ENCODE results near the gene TNFSF12. TPM values are rescaled to one million over a fixed set of nuclear protein-coding genes. Genes with fewer than 3 reads are reported as not detected.

The TNFSF12 gene
- polyA plus RNA-seq, 1 donor (not counting 4 experiments of a cell fraction or from before 2014, with no cell fraction given): 1.0 TPM

- H3K79me2 ChIP-seq (ENCODE audit: control insufficient read depth, insufficient read depth, low read length): peaks cover 2% of the 10 kb centered on the region
- no peak overlapping the region for H3K4me2 ChIP-seq (ENCODE audit: control insufficient read depth, extremely low read depth, insufficient read depth, low read depth, low read length)
- H3K9ac ChIP-seq (ENCODE audit: control insufficient read depth, extremely low read depth, insufficient read depth, low read length): no peak overlapping the region
- H3K4me3 ChIP-seq (ENCODE audit: control insufficient read depth in 2 of 3, extremely low read depth in 1 of 3, insufficient read depth in 2 of 3, low read depth in 1 of 3, low read length in 3 of 3): no peak overlapping the region
- H3K27me3 ChIP-seq (ENCODE audit: control insufficient read depth, extremely low read depth, insufficient read depth, low read length): no peaks in the 10 kb centered on the region
- FAIRE-seq (no peak), DNase-seq (ENCODE audit: low read depth, low spot score) (no peak)
- H3K9me3 ChIP-seq (ENCODE audit: control insufficient read depth, low read depth, low read length): no peaks in the 10 kb centered on the region
- TF ChIP-seq EZH2 (IDR thresholded peaks at IDR 0.05; ENCODE audit: low read length): no peak
- TF ChIP-seq, protein P1, sequence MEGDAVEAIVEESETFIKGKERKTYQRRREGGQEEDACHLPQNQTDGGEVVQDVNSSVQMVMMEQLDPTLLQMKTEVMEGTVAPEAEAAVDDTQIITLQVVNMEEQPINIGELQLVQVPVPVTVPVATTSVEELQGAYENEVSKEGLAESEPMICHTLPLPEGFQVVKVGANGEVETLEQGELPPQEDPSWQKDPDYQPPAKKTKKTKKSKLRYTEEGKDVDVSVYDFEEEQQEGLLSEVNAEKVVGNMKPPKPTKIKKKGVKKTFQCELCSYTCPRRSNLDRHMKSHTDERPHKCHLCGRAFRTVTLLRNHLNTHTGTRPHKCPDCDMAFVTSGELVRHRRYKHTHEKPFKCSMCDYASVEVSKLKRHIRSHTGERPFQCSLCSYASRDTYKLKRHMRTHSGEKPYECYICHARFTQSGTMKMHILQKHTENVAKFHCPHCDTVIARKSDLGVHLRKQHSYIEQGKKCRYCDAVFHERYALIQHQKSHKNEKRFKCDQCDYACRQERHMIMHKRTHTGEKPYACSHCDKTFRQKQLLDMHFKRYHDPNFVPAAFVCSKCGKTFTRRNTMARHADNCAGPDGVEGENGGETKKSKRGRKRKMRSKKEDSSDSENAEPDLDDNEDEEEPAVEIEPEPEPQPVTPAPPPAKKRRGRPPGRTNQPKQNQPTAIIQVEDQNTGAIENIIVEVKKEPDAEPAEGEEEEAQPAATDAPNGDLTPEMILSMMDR (optimal IDR thresholded peaks at IDR 0.05 in 1 of 3, IDR thresholded peaks at IDR 0.05 in 1 of 3, conservative IDR thresholded peaks at IDR 0.05 in 1 of 3; ENCODE audit: extremely low read depth in 1 of 3, insufficient read depth in 2 of 3, low read length in 3 of 3): peak in 2 of 3 experiments; percentile 41 to 43
- no peak overlapping the region for H2AFZ ChIP-seq (ENCODE audit: control insufficient read depth, low read length)
- no peaks in the 10 kb centered on the region for H3K4me1 ChIP-seq (ENCODE audit: control insufficient read depth, extremely low read depth, insufficient read depth, low read length)
- dilution Hi-C loops (cut with MboI; ENCODE audit: extremely low pct_ligation_motif_present, low sequenced_read_pairs): no loop called here
- H3K9me1 ChIP-seq (ENCODE audit: control insufficient read depth, extremely low read depth, insufficient read depth, low read length): no peaks in the 10 kb centered on the region
- no peak overlapping the region for H3K27ac ChIP-seq (ENCODE audit: control insufficient read depth, insufficient read depth, low read length)
- H3K36me3 ChIP-seq (ENCODE audit: control insufficient read depth in 2 of 2, extremely low read depth in 1 of 2, insufficient read depth in 2 of 2, low read length in 2 of 2): peaks cover 55 to 57% of the 10 kb centered on the region in 2 experiments
- no peaks in the 10 kb centered on the region for H4K20me1 ChIP-seq (ENCODE audit: control insufficient read depth, extremely low read depth, insufficient read depth, low read length)
Measured at GRCh38 chr17:7502987-7503386, 45.9 kb upstream of the TNFSF12 start.

DNA sequence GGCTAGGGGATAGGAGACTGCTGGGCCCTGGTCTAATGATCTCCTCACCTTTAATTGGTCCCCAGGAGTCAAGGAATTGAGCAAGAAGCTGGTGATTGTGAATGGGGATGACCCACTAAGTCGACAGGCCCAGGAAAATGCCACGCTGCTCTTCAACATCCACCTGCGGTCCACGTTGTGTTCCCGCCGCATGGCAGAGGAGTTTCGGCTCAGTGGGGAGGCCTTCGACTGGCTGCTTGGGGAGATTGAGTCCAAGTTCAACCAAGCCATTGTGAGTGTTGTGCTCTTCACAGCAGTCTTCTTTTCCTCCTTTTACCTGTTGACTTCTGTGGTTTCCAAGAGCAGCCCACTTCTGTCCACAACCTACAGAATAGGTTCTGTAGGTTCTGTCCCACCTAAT lies 45.3 kb upstream of the TNFSF12 start:
- Histone ChIP-seq H2AFZ (ENCODE audit: control insufficient read depth, low read length) (no peak overlapping the region), H3K27me3 (ENCODE audit: control insufficient read depth, extremely low read depth, insufficient read depth, low read length) (no peaks in the 10 kb centered on the region), H3K4me1 (ENCODE audit: control insufficient read depth, extremely low read depth, insufficient read depth, low read length) (no peaks in the 10 kb centered on the region), H3K4me3 (ENCODE audit: control insufficient read depth in 2 of 3, extremely low read depth in 1 of 3, insufficient read depth in 2 of 3, low read depth in 1 of 3, low read length in 3 of 3) (no peak overlapping the region), H3K36me3 (ENCODE audit: control insufficient read depth in 2 of 2, extremely low read depth in 1 of 2, insufficient read depth in 2 of 2, low read length in 2 of 2) (peaks cover 55 to 58% of the 10 kb centered on the region in 2 experiments), H4K20me1 (ENCODE audit: control insufficient read depth, extremely low read depth, insufficient read depth, low read length) (no peaks in the 10 kb centered on the region), H3K9ac (ENCODE audit: control insufficient read depth, extremely low read depth, insufficient read depth, low read length) (no peak overlapping the region), H3K4me2 (ENCODE audit: control insufficient read depth, extremely low read depth, insufficient read depth, low read depth, low read length) (no peak overlapping the region), H3K27ac (ENCODE audit: control insufficient read depth, insufficient read depth, low read length) (no peak overlapping the region), H3K9me3 (ENCODE audit: control insufficient read depth, low read depth, low read length) (no peaks in the 10 kb centered on the region), H3K9me1 (ENCODE audit: control insufficient read depth, extremely low read depth, insufficient read depth, low read length) (no peaks in the 10 kb centered on the region), H3K79me2 (ENCODE audit: control insufficient read depth, insufficient read depth, low read length) (no peaks in the 10 kb centered on the region)
- FAIRE-seq: no peak
- TF ChIP-seq, protein P1 (optimal IDR thresholded peaks at IDR 0.05 in 1 of 3, IDR thresholded peaks at IDR 0.05 in 1 of 3, conservative IDR thresholded peaks at IDR 0.05 in 1 of 3; ENCODE audit: extremely low read depth in 1 of 3, insufficient read depth in 2 of 3, low read length in 3 of 3): no peak
- no peak for TF ChIP-seq EZH2 (IDR thresholded peaks at IDR 0.05; ENCODE audit: low read length)
- DNase-seq (ENCODE audit: low read depth, low spot score): no peak
- dilution Hi-C loops (cut with MboI; ENCODE audit: extremely low pct_ligation_motif_present, low sequenced_read_pairs): no loop called here
